ENCODE data around the gene RUNX2.

DNA sequence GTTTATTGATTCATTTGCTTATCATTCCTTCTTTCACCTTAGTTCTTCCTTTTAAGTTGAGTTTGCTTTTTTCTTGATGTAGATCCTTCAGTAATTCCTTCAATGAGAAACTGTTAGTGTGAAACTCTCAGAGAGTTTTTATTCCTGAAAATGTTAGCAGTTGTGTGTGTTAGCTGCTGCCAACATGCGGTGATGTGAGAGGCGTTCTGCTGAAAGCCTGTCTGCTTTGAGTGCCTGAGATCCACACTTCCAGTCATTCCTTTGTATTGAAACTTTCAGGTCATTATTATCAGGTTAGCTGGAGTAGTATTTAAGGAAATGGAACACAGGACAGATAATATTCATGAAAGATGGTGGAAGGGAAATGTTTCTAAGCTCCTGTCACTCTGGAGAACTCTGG is 119.6 kb downstream of the RUNX2 start:
- TF ChIP-seq, protein P1, sequence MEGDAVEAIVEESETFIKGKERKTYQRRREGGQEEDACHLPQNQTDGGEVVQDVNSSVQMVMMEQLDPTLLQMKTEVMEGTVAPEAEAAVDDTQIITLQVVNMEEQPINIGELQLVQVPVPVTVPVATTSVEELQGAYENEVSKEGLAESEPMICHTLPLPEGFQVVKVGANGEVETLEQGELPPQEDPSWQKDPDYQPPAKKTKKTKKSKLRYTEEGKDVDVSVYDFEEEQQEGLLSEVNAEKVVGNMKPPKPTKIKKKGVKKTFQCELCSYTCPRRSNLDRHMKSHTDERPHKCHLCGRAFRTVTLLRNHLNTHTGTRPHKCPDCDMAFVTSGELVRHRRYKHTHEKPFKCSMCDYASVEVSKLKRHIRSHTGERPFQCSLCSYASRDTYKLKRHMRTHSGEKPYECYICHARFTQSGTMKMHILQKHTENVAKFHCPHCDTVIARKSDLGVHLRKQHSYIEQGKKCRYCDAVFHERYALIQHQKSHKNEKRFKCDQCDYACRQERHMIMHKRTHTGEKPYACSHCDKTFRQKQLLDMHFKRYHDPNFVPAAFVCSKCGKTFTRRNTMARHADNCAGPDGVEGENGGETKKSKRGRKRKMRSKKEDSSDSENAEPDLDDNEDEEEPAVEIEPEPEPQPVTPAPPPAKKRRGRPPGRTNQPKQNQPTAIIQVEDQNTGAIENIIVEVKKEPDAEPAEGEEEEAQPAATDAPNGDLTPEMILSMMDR (IDR thresholded peaks at IDR 0.05) = no peak
- TF ChIP-seq POLR2A (IDR thresholded peaks at IDR 0.05) = no peak
